Stimulated activated CD4-positive, alpha-beta T cell treated with anti-CD3 and anti-CD28 coated beads, Interleukin-4, amount 100 ng/mL, for 48 hours (primary cell): ENCODE measurements around the gene DDX42.
"Not testable (repeated sequence)": the region's sequence is repeated elsewhere in the genome, so short reads cannot be mapped to it uniquely, and the experiment has no call there.

Source experiments
- DNase-seq, 2 donors: peaks; one replicate each; pipeline ENCODE4 v3.0.0-alpha.2; 2020; ENCODE audit warnings: low read depth in 2 of 2

DDX42 gene

DNA sequence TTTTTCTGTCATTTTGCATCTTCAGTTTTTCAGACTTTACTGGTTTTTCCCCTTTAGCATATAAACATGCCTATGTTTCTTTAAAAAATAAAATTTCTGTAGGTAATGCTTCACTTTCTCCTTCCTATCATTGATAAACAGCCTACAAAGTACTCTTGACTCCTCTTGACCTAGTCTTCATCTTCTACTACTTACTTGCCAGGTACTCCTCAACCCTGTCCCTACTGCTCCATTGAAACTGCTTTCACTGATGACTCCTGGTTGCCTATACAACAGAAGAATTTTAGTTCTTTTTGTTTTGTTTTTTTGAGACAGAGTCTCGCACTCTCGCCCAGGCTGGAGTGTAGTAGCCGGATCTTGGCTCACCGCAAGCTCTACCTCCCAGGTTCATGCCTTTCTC, 7.0 kb downstream of the DDX42 start:
- DNase-seq: no peak

DNA sequence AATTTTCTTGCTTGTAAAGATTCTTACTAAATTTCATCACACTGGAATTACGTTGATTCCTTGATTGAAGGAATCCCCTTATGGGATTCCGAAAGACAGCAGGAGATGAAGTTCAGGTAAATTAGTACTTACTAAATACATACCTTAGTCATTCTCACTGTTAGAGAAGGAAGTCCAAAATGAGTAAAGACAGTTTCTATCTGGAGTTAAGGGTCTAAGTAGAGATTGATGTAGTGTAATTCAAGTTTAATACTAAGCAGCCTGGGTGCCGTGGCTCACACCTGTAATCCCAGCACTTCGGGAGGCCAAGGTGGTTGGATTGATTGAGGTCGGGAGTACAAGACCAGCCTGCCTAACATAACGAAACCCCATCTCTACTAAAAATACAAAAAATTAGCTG, 9.6 kb downstream of the DDX42 start:
- DNase-seq: no peak

DNA sequence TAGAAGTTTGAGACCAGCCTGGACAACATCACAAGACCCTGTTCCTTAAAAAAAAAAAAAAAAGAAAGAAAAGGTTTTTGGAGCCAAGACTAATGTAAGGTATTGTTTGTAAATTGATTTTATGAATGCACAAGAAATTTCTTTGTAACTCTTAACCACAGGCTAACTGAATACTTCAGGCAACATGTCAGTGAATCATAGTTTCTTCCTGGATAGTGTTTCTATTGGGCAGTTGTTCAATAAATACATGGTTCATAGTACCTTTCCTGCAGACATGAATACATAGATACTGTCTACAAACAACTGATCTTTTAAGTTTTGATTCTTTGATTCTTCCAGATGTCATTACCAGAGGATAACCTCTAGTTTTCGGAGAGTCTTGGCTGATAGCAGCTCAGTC, 11.6 kb downstream of the DDX42 start:
- DNase-seq: no peak

DNA sequence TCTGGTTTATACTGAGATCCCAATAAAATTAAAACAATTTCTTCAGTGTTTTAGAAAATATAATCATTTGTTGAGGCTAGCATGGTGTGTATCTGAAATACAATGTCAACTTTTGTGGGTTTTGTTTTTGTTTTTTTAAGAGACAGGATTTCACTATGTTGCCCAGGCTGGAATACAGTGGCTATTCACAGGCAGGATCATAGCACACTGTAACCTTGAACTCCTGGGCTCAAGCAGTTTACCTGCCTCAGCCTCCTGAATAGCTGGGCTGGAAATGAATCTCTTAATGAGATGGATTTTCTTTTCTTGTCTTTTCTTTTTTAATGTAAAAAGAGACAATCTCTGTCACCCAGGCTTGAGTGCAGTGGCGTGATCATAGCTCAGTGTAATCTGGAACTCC, 12.1 kb downstream of the DDX42 start:
- no peak for DNase-seq

DNA sequence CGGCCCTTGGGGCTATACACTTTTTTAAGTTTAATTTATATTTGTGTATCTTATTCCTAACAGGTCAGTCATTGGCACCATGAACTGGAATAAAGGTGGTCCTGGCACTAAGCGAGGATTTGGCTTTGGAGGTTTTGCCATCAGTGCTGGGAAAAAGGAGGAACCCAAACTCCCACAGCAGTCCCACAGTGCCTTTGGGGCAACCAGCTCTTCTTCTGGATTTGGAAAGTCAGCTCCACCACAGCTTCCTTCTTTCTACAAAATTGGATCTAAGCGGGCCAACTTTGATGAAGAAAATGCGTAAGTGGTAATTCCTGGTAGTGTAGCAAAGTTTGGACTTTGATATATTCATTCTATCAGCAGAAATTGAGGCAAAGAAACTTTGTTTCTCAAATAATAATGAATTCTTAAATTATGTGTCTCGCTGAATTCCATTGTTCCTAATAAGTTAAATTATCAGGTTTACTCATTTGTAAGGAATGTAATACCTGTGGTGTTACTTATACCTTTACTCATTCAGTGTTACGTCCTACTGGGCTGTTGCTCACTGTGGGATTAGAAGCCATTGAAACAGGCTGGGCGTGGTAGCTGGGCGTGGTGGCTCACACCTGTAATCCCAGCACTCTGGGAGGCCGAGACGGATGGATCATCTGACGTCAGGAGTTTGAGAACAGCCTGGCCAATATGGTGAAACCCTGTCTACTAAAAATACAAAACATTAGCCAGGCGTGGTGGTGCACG, 13.2 kb downstream of the DDX42 start:
- no peak for DNase-seq

- DNase-seq: no peak
Measured at GRCh38 chr17:63790057-63790456, 16.1 kb downstream of the DDX42 start.

- no peak for DNase-seq
Measured at GRCh38 chr17:63792055-63792729, 18.2 kb downstream of the DDX42 start.

- DNase-seq: not testable (repeated sequence)
Measured at GRCh38 chr17:63796375-63796774, 22.4 kb downstream of the DDX42 start.

GRCh38 chr17:63798572-63799106, 24.7 kb downstream of the DDX42 start:
- no peak for DNase-seq

- no peak for DNase-seq
Measured at GRCh38 chr17:63800783-63801182, 26.8 kb downstream of the DDX42 start.

DNA sequence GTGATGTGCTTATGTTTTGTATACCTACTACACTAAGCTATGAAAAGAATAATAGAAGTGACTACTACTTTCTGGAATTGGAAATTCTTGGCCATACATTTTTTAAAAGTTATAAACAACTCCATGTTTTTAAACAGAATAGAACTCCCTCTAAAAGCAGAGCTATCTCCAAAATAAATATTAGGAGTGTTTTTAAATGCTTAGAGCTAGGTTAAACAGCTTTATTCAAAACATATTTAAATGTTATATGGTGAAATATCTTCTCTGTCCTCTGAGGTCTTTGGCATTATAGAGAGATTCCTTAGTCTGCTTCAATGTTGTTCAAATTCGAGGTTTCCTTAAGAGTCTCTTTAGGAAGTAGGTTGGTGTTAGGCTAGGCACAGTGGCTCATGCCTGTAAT, 30.4 kb downstream of the DDX42 start:
- DNase-seq: no peak

DNA sequence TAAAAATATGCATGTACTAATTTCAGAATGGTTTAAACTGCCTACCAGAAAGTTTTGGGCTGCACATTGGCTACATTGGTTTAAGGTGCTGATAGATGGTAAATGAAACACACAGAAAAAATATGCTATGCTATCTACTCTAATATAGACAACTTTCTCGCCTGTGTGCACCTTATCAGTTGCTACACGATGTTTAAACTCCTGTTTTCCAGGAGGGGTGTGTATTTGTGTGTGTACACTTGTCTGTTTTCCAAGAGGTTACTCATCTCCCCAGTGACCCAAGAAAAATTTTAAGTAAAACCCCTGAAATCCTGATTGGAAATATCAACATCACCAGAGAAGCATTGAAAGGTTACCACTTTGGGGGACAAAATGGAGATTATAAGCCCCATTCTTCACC, 31.6 kb downstream of the DDX42 start:
- no peak for DNase-seq

GRCh38 chr17:63809970-63810369, 36.0 kb downstream of the DDX42 start:
- DNase-seq: no peak

GRCh38 chr17:63816123-63816522, 42.2 kb downstream of the DDX42 start:
- no peak for DNase-seq

DNA sequence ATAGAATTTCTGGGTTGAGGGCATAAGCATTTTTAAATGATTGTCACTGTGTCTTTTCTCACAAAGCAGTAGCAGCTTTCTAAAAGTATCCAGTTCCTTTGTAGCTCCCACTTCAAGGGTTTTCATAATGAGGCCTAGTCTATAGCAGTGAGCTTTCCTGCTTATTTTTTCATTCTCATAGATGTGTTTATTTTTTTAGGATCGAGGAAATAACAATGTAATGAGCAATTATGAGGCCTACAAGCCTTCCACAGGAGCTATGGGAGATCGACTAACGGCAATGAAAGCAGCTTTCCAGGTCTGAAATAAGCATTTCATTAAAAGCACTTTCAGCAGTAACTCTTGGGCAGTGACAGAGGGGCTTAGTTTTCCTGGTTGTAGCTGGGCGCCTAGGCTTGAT, 42.7 kb downstream of the DDX42 start:
- DNase-seq: no peak

- no peak for DNase-seq
Measured at GRCh38 chr17:63817736-63818385, 43.9 kb downstream of the DDX42 start.

GRCh38 chr17:63819131-63819530, 45.2 kb downstream of the DDX42 start:
- DNase-seq: no peak

DNA sequence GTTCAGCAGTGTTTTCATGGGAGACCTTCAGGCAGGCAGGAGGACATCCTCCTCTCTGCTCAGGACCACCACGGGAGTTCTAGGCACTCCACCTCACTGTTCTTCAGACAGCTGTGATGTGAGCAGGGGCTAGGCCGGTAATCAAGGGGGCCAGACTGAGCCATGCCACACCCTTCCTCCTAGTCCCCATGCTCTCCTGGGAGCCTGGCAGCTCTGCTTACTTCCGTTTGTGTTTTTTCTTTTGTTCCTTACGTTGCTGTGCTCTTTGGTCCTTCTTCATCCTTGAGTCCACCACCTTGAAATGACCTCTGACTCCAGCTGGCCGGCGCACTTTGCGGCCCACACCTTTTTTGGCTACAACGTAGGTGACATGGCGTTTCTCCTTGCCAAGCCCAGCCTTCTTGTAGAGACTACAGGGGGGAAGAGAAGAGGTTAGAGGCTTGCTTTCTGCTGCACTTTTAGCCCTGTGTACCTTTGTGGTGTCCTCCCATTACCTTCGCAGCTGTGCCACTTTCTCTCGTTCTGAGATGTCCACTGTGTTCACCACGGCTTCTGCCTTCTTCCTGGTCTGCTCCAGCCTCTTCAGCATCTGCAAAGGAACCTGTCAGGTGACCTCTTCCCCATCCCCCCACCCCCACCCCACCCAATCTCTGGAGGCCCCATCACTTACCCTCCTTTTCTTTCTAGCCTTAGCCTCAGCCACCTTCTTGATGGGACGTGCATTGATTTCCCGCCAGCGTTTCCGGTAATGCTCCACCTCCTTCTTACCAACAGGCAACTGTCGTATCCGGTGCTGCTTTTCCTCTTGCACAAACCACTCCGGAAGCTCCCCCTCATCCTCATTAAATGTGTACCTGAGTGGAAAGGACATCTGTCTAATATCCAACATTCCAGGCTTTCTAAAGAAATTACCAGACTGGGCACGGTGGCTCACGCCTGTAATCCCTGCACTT, 45.9 kb downstream of the DDX42 start:
- DNase-seq: no peak

- no peak for DNase-seq
Measured at GRCh38 chr17:63820963-63821561, 47.1 kb downstream of the DDX42 start.

- no peak for DNase-seq
Measured at GRCh38 chr17:63821804-63822203, 47.8 kb downstream of the DDX42 start.

- DNase-seq: no peak
Measured at GRCh38 chr17:63822537-63822936, 48.6 kb downstream of the DDX42 start.
